Measurements from ENCODE around the gene DCPS.

GRCh38 chr11:126378763-126379162 is 74.9 kb downstream of the DCPS start:
- TF ChIP-seq CTCF (IDR thresholded peaks at IDR 0.05): no peak
- no peak for TF ChIP-seq POLR2A (IDR thresholded peaks at IDR 0.05)
